ENCODE results near the gene PDXK.

The PDXK gene

DNA sequence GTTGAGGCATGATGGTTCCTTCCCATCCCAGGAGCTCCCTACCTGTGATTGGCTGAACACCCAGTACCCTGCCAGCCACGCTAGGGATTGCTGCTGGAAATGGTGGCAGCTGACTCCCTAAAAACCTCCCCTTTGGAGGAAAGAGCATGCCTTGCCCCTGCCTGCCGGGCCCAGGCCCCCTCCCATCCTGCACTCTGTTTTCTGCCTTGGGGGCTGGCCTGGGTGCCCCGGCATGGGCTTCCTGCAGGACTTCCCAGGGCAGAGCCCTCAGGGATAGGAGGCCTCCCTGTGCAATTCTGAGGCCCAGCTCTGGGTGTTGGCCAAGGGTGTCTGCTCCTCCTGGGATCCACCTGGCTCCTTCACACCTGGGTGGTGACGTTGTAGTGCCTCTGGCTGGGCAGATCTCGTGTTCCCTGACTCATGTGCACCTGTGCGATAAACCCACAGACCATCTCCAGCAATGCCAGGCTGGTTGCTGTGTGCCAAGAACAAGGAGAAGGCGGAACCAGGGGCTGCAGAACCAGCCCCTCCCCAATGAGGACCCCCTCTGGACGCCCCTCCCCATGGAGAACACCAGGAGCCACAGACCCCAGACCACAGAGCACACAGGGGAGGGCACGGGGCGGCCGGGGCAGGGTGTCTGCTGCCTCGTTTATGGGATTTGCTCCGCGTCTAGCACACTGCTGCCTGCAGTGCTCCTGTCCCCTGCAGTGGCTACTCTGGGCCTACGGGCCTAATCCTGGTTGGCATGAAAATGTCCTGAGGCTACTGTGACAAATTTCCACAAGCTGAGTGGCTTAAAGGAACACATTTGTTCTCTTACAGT is 43.6 kb downstream of the PDXK start:
- DNase-seq (ENCODE audit: low read depth in 2 of 2) = no peak

DNA sequence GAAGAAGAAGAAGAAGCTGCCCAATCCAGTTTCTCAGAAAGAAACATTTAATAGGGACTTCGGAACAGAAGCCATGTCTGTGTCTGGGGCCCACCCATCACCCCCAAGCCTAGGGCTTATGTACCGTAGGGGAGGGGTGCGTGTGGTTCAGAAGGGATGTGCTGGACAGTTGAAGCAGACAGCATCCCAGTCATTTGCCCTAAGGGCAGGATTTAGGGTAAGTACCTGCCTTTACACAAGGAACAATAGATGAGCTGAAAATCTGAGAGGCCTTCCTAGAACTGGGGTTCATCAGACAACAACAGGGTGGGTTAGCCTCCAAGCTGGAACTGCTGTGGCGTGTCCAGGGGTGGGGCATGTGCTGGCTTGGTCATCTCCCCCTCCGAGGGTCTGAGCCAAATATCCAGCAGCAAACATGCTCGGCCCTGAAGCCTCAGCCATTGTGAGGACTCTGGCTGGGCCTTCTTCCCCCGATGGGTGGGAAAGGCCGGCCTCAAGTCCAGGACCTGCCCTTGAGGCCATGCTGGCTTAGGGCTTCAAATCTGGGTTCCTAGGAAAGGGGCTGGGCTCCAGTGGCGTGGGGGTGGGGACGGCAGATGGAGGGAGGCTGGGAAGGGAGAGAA is 45.1 kb downstream of the PDXK start:
- no peak for DNase-seq (ENCODE audit: low read depth in 2 of 2)

DNA sequence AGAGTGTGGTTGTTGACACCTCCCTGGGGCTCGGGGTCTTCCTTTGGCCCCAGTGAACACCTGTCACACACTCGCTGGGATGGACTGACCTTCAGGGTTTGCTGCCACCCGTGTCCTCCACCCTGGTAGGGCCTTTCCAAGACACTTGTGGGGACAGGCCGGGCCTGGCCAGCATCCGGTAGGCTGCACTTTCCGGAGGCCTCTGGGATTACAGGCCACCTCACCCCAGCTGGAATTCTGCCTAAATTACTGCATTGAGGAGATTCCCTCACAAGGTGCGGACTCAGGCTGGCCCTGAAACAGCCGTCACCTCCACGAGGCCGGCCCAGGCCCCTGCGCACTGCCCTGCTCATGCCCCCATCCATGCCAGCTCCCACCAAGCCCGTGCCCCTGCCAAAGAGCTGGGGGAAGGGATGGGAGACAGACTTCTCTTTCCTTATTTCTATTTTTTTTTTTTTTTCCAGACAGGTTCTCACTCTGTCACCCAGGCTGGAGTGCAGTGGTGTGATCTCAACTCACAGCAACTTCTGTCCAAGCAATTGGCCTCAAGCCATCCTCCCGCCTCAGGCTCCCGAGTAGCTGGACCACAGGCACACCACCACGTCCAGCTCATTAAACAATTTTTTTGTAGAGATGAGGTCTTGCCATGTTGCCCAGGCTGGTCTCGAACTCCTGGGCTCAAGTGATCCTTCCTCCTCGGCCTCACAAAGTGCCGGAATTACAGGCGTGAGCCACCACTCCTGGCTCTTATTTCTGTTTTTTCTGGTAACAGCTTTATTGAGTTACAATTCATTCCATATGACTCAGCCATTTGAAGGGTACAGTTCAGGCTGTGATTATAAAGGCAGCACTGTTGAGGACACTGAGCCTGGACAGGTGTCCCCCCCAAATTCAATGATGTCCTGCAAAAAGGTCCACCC is 45.9 kb downstream of the PDXK start:
- no peak for DNase-seq (ENCODE audit: low read depth in 2 of 2)

- DNase-seq (ENCODE audit: low read depth in 2 of 2) = no peak
Measured at GRCh38 chr21:43766734-43767497, 48.0 kb downstream of the PDXK start.

DNA sequence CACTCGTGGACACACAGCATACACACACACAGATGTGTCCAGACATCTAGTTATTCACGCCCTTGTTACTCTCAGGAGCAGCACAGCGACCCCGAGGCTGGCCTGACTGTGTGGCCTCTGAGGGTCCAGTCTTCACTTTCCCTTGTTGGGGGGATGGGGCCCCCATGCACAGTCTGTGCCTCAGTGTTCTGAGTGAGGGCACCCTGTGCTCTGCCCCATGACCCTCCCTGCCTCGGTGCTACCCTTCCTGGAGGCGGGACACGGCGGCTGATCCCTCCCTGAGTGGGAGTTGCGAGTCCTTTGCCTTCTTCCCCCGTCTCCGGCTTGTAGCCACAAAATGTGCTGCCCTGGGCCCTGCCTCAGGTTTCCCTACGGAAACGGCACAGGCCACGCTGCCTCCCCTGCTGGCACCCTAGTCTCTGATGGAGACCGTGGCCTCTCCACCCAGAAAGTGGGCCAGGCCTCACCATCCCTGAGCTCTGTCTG is 48.6 kb downstream of the PDXK start:
- no peak for DNase-seq (ENCODE audit: low read depth in 2 of 2)

DNA sequence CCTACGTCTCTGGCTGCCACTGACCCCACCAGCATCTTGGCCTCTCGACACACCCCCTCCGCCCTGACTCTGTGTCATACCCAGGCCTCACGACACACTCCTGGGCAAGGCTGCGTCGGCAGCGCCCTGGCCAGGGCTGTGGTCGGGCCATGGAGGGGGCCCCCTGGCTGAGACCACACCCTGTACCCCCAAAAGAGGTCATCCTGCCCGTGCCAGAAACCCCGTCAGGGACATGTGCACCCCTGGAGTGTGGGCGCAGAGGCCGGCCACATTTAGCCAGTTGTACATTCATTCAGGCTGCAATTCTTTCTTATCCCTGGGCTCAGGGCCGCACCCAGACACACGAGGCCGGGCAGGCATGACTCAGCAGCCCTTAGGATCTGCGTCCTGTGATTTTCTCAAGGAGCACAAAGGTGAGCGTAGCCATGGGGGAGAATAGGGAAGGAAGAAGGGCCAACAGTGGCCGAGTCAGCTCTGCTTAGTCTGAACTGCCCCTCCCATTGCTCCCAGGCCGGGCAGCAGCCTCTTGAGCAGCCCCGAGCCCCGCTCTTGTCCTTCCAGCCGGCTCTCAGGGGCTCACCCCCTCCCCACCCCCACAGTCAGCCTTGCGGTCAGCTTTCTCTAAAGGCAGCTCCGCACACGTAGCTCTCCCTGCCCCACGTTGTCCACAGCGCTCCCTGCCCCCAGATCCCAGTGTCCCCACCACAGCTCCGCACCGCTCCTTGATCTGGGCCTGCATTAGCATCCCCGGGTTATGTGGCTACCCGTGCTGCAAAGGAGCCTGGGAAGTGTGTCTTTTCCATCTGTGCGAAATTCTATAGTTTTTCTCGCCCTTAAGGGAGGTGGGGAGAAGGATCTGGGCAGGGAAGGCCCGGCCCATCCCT is 49.3 kb downstream of the PDXK start:
- DNase-seq (ENCODE audit: low read depth in 2 of 2) = no peak

- DNase-seq (ENCODE audit: low read depth in 2 of 2) = no peak
Measured at GRCh38 chr21:43768868-43769167, 49.9 kb downstream of the PDXK start.

GRCh38 chr21:43769325-43769958 is 50.5 kb downstream of the PDXK start:
- DNase-seq (ENCODE audit: low read depth in 2 of 2) = no peak

GRCh38 chr21:43770066-43770655 is 51.2 kb downstream of the PDXK start:
- DNase-seq (ENCODE audit: low read depth in 2 of 2) = no peak

GRCh38 chr21:43771199-43771675 is 52.3 kb downstream of the PDXK start:
- DNase-seq (ENCODE audit: low read depth in 2 of 2) = no peak

DNA sequence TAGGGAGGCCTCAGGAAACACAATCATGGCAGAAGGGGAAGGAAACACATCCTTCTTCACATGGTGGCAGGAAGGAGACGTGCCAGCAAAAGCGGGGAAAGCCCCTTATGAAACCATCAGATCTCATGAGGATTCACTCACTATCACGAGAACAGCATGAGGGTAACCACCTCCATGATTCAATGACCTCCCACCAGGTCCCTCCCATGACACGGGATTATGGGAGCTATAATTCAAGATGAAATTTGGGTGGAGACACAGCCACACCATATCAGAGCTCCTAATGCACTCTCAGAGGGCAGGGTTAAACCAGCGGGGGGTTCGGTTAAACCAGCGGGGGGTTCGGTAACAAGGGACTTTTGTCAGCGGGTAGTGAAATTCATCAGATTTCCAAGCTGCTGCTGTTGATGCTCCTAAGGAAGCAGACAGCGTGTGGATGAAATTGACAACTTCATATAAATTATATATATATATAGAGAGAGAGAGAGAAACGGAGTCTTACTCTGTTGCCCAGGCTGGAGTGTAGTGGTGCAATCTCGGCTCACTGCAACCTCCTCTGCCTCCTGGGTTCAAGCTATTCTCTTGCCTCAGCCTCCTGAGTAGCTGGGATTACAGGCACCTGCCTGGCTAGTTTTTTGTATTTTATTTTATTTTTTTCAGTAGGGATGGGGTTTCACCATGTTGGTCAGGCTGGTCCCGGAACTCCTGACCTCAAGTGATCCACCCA is 52.9 kb downstream of the PDXK start:
- no peak for DNase-seq (ENCODE audit: low read depth in 2 of 2)

- no peak for DNase-seq (ENCODE audit: low read depth in 2 of 2)
Measured at GRCh38 chr21:43772425-43772821, 53.5 kb downstream of the PDXK start.

DNA sequence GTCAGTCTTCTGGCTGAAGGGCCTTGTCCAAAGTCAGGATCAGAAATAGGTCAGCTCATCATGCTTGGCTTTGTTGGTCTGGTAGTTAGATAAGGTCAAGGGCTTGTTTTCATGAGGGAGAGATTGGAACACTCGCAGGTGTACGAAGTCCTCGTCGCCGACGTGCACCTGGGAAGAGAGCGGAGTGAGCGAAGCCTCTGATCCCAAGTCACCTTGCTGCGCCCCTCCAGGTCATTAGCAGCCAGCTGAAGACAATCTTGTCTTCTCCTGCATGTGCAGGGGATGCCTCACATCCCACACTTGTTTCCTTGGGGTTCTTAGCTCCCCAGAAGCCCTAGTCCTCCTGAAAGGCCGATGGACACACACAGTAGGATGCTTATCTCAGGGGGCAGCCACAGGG is 55.2 kb downstream of the PDXK start:
- DNase-seq (ENCODE audit: low read depth in 2 of 2) = no peak

DNA sequence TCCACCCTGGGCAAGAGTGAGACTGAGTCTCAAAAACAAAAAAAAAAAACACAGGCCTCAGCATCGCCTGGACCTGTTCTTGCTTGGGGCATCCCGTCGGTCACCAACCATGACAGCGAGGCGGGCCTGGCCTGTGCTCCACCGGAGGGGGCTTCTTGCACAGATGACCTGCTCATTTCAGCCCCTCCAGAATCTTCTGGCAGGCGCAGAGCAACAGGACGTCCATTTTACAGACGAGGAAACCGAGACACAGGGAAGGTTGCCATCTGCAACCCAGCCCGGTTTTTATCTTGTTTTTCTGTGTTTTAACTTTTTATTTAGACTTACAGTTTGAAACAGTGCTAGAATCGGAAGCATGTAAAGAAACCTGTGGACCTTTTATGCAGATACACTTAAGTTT is 56.3 kb downstream of the PDXK start:
- DNase-seq (ENCODE audit: low read depth in 2 of 2) = no peak

DNA sequence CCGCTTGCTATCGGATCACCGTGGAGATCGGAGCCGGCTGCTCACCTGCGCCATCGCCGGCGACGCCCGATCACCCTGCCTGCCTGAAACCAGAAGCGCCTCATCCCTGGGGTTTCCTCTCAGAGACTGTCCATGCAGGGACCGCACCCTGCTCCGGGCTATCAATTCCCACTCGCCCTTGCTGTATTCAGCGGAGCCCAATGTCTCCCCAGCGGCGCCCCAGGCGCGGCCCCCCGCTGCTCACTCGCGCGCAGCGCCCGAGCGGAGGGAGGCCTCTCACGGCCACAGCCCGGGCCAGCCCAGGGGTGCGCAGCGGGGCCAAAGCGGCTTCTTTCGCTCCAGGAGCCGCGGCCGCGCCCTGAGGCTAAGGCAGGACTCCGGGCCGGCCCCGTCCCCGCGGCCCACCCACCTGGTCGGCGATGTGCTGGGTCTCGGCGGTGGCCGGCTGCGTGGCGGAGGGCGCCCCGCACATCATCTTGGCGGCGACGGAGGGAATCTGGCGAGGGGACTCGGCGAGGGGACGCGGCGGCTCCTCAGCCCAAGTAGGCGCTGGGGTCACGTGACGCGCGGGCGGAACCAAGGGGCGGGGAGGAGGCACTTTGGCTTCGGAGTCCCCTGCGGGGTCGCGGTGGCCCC is 57.0 kb downstream of the PDXK start, which contains the start of gene CSTB:
Gene CSTB (minus strand): TSS at position 514 of the 636 bp plus-strand sequence. CDS start 39 bp downstream, at position 475.
- DNase-seq (ENCODE audit: low read depth in 2 of 2) = peak; percentile 53 to 76

- DNase-seq (ENCODE audit: low read depth in 2 of 2) = no peak
Measured at GRCh38 chr21:43777953-43778352, 59.0 kb downstream of the PDXK start.

GRCh38 chr21:43778469-43779335 is 59.8 kb downstream of the PDXK start:
- no peak for DNase-seq (ENCODE audit: low read depth in 2 of 2)
